GM12878 (cell line): Measurements from ENCODE around the gene LRIG2. TPM values are rescaled to one million over a fixed set of nuclear protein-coding genes. Genes with fewer than 3 reads are reported as not detected.

Experiments
- ATAC-seq: fragments of 200-7000 bp; cut with Tn5 transposase; 3 replicates; pipeline ENCODE4 v1.9.1; 2020; ENCODE audit warnings: mild to moderate bottlenecking, moderate library complexity
- BruUV-seq: library from RNA; stranded (reverse); fragments of 400-500 nt; replicated peaks from 2 replicates; lab custom pipeline; 2021; lab: Mats Ljungman, UMichigan
- CTCF ChIA-PET: fragments of 300-600 bp; sonication (Branson Sonifier 250); formaldehyde crosslinking; extraction: SDS; loops from one replicate; lab custom pipeline; 2021; ENCODE audit warnings: inconsistent platforms; lab: Yijun Ruan, JAX
- POLR2A ChIA-PET: fragments of 350-600 bp; formaldehyde crosslinking; extraction: SDS; loops from one replicate; lab custom pipeline; 2021; ENCODE audit warnings: inconsistent platforms; lab: Charles Lee
- RAD21 ChIA-PET: fragments of 300-600 bp; sonication (Branson Sonifier 250); formaldehyde crosslinking; loops from one replicate; lab custom pipeline; 2023; ENCODE audit warnings: antibody characterized with exemption; ENCODE audit not compliant: unreplicated experiment; lab: Charles Lee
- SMC1A ChIA-PET: fragments of 300-600 bp; sonication (Branson Sonifier 250); formaldehyde crosslinking; loops from one replicate; lab custom pipeline; 2023; ENCODE audit not compliant: unreplicated experiment, uncharacterized antibody; lab: Charles Lee
- DNase-seq: peaks from one replicate; pipeline ENCODE4 v3.0.0-alpha.2; 2011; ENCODE audit warnings: low read depth, low spot score
- FAIRE-seq: peaks from 3 replicates; lab custom pipeline; 2011; peaks lifted over from hg19 to GRCh38; lab: Jason Lieb, UNC
- H2AFZ ChIP-seq: 2 replicates; pipeline ENCODE4 v1.6.0; 2011; ENCODE audit warnings: low read depth, low read length, control low read depth; ENCODE audit not compliant: control insufficient read depth
- H3K27ac ChIP-seq: 2 replicates; pipeline ENCODE4 v1.5.1; 2011; ENCODE audit warnings: control low read depth; ENCODE audit not compliant: control insufficient read depth, insufficient read depth
- H3K27me3 ChIP-seq, 2 experiments: replicated peaks in 1 of 2; 2 replicates each; pipeline versions ENCODE4 v1.6.0 to v1.6.1; 2011; ENCODE audit warnings: low read length in 1 of 2; ENCODE audit not compliant: control insufficient read depth in 2 of 2, insufficient read depth in 2 of 2
- H3K36me3 ChIP-seq, 2 experiments: 2 replicates each; pipeline ENCODE4 v1.5.1; 2011; ENCODE audit warnings: low read length in 1 of 2; ENCODE audit not compliant: control insufficient read depth in 2 of 2, insufficient read depth in 2 of 2
- H3K4me1 ChIP-seq: 2 replicates; pipeline ENCODE4 v1.6.1; 2011; ENCODE audit warnings: mild to moderate bottlenecking, low read length, moderate library complexity, mixed read lengths; ENCODE audit not compliant: control insufficient read depth, insufficient read depth
- H3K4me2 ChIP-seq: 2 replicates; pipeline ENCODE4 v1.6.0; 2011; ENCODE audit warnings: control low read depth; ENCODE audit not compliant: control insufficient read depth, insufficient read depth
- H3K4me3 ChIP-seq: fragments of 200-600 bp; sonication (generic); 2 replicates; pipeline ENCODE4 v1.5.1; 2016
- H3K79me2 ChIP-seq: 2 replicates; pipeline ENCODE4 v1.6.0; 2011; ENCODE audit warnings: low read length; ENCODE audit not compliant: control insufficient read depth, insufficient read depth
- H3K9ac ChIP-seq: 2 replicates; pipeline ENCODE4 v1.8.0; 2011; ENCODE audit warnings: low read length, control low read depth, mixed read lengths; ENCODE audit not compliant: control insufficient read depth, insufficient read depth
- H3K9me3 ChIP-seq: replicated peaks from 3 replicates; pipeline ENCODE4 v1.5.1; 2011; ENCODE audit warnings: mild to moderate bottlenecking, low read length; ENCODE audit not compliant: control insufficient read depth, insufficient read depth
- H4K20me1 ChIP-seq: 2 replicates; pipeline ENCODE4 v1.6.0; 2011; ENCODE audit not compliant: control insufficient read depth, insufficient read depth
- ATF3 ChIP-seq: IDR thresholded peaks from 2 replicates; pipeline ENCODE4 v1.6.1; 2011; ENCODE audit warnings: low read depth, mild to moderate bottlenecking, low read length, moderate library complexity, borderline replicate concordance; ENCODE audit errors: extremely low read depth
- IKZF1 ChIP-seq: fragments of 450-650 bp; conservative IDR thresholded peaks from 2 replicates; pipeline ENCODE4 v1.6.1; 2017; ENCODE audit warnings: antibody characterized with exemption, mild to moderate bottlenecking
- NFXL1 ChIP-seq: fragments of 450-650 bp; IDR thresholded peaks from 2 replicates; pipeline ENCODE4 v1.6.1; 2017; ENCODE audit warnings: antibody characterized with exemption, mild to moderate bottlenecking, borderline replicate concordance
- NFYB ChIP-seq: IDR thresholded peaks from 2 replicates; pipeline ENCODE4 v1.6.1; 2011; ENCODE audit warnings: low read depth, mild to moderate bottlenecking, low read length, improper control_type of control experiment, moderate library complexity; ENCODE audit not compliant: insufficient read depth
- ZBTB11 ChIP-seq: fragments of 450-650 bp; formaldehyde crosslinking; IDR thresholded peaks from 2 replicates; pipeline ENCODE4 v1.5.0; 2022; ENCODE audit warnings: mild to moderate bottlenecking, missing genetic modification characterization
- ZNF384 ChIP-seq: IDR thresholded peaks from 2 replicates; pipeline ENCODE4 v1.6.1; 2012; ENCODE audit warnings: low read depth, mild to moderate bottlenecking, low read length, improper control_type of control experiment, borderline replicate concordance
- WGBS: methylation state at CpG from one replicate; pipeline ENCODE4 v1.1.6; 2016; ENCODE audit warnings: low lambda C conversion rate; ENCODE audit not compliant: insufficient replicate concordance, insufficient coverage; ENCODE audit errors: missing lambda C conversion rate; 5-methylcytosine and 5-hydroxymethylcytosine counted together
- in situ Hi-C: fragments of 300-500 bp; cut with MboI; formaldehyde crosslinking; loops from 9 replicates; pipeline ENCODE4 v1.14.3; 2018; ENCODE audit warnings: mixed read lengths
- intact Hi-C: fragments of 100-400 bp; cut with micrococcal nuclease; formaldehyde crosslinking; loops from one replicate; pipeline ENCODE4 v1.14.2; 2022; ENCODE audit not compliant: unreplicated experiment
- polyA plus RNA-seq, 11 experiments: library from polyadenylated mRNA; depleted of rRNA in 4 of 11; unstranded in 6 of 11; stranded (reverse) in 5 of 11; fragments of >200 nt; fragmentation: Nextera tagmentation in 4 of 11; fragmentation: Illumina TruSeq in 1 of 11; extraction: Ambion mirVana in 4 of 11; extraction: Trizol in 1 of 11; gene quantifications; 1 replicate in 1 of 11; 2 replicates in 10 of 11; pipeline versions ENCODE4 v1.2.1 to v1.2.3, GENCODE V29; 2011 to 2016; ENCODE audit warnings: inconsistent platforms in 2 of 11, missing spikeins in 2 of 11, low read depth in 1 of 11
- total RNA-seq, 4 experiments: library from RNA; depleted of rRNA in 3 of 4; stranded (reverse); fragments of >200 nt in 3 of 4; fragmentation: Illumina TruSeq in 1 of 4; extraction: Trizol in 1 of 4; gene quantifications; 2 replicates each; pipeline versions ENCODE4 v1.2.1 to v1.2.3, GENCODE V29; 2013 to 2021

Gene LRIG2
- total and polyA plus RNA-seq, 10 of the 15 experiments (the other 5 are each of a cell fraction or from before 2014, with no cell fraction given) = 0.77 to 11.8 (median 5.1) TPM

- ATAC-seq (no peak), DNase-seq (no peak), FAIRE-seq (no peak)
- Histone ChIP-seq H4K20me1 (no peaks in the 10 kb centered on the region), H2AFZ (no peak overlapping the region), H3K4me2 (no peak overlapping the region), H3K36me3 (peaks cover 0 to 36% of the 10 kb centered on the region in 2 experiments), H3K4me3 (no peak overlapping the region), H3K27ac (no peak overlapping the region), H3K9ac (no peak overlapping the region), H3K4me1 (no peaks in the 10 kb centered on the region), H3K9me3 (no peaks in the 10 kb centered on the region), H3K27me3 (no peaks in the 10 kb centered on the region), H3K79me2 (no peaks in the 10 kb centered on the region)
- no peak for TF ChIP-seq ZNF384
- no peak for TF ChIP-seq NFXL1
- TF ChIP-seq ZBTB11 = no peak
- no peak for TF ChIP-seq ATF3
- no peak for TF ChIP-seq NFYB
- no peak for TF ChIP-seq IKZF1
- ChIA-PET SMC1A (interaction anchor here (1.0 to 1.8 kb wide), 3 partner anchors 8 to 24 kb away, joined by 3 to 5 read pairs (median 4); partner anchors contain the start of gene LRIG2), POLR2A (no interaction called here), CTCF (interaction anchor here (7.9 kb wide), 1 partner anchor 24 kb away, joined by 43 read pairs; the partner anchor contains the start of gene LRIG2), RAD21 (no interaction called here)
- in situ Hi-C loops (no loop called here), intact Hi-C loops (no loop called here)
- no TSS peak for BruUV-seq
- WGBS = over 99% methylated on average over 3 of the region's 3 CpGs
Observed at GRCh38 chr1:113096493-113096892, 23.5 kb downstream of the LRIG2 start.
